GM06990 (cell line): Measurements from ENCODE around the gene RASSF3.
"Not testable (repeated sequence)": the region's sequence is repeated elsewhere in the genome, so short reads cannot be mapped to it uniquely, and the experiment has no call there.

ENCODE experiments used
- DNase-seq: peaks from one replicate; pipeline ENCODE4 v3.0.0-alpha.2; 2011; ENCODE audit not compliant: insufficient read length; ENCODE audit errors: extremely low read depth
- H3K27me3 ChIP-seq: replicated peaks from 2 replicates; pipeline ENCODE4 v1.6.0; 2011; ENCODE audit warnings: low read length; ENCODE audit not compliant: control insufficient read depth, insufficient read depth
- H3K36me3 ChIP-seq: 2 replicates; pipeline ENCODE4 v1.5.1; 2011; ENCODE audit warnings: low read length; ENCODE audit not compliant: control insufficient read depth, insufficient read depth
- H3K4me3 ChIP-seq: replicated peaks from 2 replicates; pipeline ENCODE4 v1.5.1; 2011; ENCODE audit warnings: low read depth, mild to moderate bottlenecking, control low read depth, low read length
- CTCF ChIP-seq: IDR thresholded peaks from 2 replicates; pipeline ENCODE4 v1.5.1; 2011; ENCODE audit warnings: low read length, control low read depth, mild to moderate bottlenecking, inconsistent platforms; ENCODE audit not compliant: insufficient read depth, poor library complexity, severe bottlenecking

Gene RASSF3

DNA sequence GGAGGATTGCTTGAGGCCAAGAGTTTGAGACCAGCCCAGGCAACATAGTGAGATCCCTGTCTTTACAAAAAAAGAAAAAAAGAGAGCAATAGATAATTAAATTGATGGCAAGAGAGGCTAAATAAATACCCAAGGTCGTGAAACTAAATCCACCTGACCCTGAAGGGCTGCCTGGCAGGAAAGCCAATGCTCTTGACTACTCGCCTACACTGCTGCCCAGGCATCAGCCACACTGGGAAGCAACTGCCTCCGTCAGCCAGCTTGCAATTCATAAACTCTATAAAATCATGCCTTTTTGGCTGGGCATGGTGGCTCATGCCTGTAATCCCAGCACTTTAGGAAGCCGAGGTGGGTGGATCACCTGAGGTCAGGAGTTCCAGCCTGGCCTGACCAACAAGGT lies 31.7 kb upstream of the RASSF3 start:
- Histone ChIP-seq H3K36me3 (no peaks in the 10 kb centered on the region), H3K27me3 (no peaks in the 10 kb centered on the region), H3K4me3 (no peak overlapping the region)
- no peak for TF ChIP-seq CTCF
- no peak for DNase-seq

DNA sequence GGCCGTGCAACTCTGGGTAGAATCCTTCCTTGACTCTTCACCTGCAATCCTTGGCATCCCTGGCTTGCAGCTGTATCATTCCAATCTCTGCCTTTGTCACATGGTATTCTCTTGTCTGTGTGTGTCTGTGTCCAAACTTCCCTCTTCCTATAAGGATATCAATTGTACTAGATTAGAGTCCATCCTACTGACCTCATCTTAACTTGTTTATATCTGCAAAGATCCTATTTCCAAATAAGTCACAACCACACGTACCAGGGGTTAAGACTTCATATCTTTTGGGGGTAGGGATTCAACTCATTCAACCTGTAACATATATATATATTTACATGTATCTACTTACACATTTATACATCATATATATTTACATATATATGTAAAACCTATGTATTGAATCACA lies 29.6 kb upstream of the RASSF3 start:
- Histone ChIP-seq H3K36me3 (no peaks in the 10 kb centered on the region), H3K27me3 (no peaks in the 10 kb centered on the region), H3K4me3 (no peak overlapping the region)
- TF ChIP-seq CTCF, result no peak
- no peak for DNase-seq

GRCh38 chr12:64582114-64582513 lies 28.2 kb upstream of the RASSF3 start:
- Histone ChIP-seq H3K4me3 (no peak overlapping the region), H3K27me3 (no peaks in the 10 kb centered on the region), H3K36me3 (no peaks in the 10 kb centered on the region)
- DNase-seq, result no peak
- TF ChIP-seq CTCF, result no peak

DNA sequence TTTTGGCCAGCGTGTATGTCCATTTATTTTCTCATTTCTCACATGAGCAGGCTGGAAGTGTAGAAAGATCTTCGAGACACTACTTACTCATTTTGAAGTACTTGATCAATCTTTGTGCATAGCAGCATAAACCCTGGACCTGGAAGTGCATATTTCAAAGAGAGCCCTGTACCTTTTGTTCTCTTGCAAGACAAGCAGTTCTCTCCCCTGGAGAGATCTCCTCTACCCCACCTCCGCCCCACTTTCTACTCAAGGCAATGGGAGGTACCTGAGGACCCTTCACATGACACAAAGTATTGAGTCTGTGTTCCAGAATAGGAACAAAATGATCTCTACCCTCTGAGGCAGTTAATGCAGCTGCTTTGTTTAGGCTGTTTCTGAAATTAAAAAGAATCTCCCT lies 27.4 kb upstream of the RASSF3 start:
- no peaks in the 10 kb centered on the region for H3K36me3 ChIP-seq
- no peak for DNase-seq
- no peak overlapping the region for H3K4me3 ChIP-seq
- TF ChIP-seq CTCF, result no peak
- H3K27me3 ChIP-seq, result no peaks in the 10 kb centered on the region

DNA sequence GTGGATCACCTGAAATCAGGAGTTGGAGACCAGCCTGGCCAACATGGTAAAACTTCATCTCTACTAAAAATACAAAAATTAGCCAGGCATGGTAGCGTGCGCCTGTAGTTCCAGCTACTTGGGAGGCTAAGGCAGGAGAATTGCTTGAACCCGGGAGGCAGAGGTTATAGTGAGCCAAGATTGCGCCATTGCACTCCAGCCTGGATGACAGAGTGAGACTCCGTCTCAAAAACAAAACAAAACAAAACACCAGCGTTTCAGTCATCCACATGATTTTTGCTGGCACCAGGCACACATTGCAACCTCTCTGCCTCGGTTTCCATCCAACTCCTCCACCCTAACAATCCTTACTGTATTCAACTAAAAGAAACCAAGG lies 26.9 kb upstream of the RASSF3 start:
- not testable (repeated sequence) for H3K36me3 ChIP-seq, DNase-seq, H3K4me3 ChIP-seq, H3K27me3 ChIP-seq

DNA sequence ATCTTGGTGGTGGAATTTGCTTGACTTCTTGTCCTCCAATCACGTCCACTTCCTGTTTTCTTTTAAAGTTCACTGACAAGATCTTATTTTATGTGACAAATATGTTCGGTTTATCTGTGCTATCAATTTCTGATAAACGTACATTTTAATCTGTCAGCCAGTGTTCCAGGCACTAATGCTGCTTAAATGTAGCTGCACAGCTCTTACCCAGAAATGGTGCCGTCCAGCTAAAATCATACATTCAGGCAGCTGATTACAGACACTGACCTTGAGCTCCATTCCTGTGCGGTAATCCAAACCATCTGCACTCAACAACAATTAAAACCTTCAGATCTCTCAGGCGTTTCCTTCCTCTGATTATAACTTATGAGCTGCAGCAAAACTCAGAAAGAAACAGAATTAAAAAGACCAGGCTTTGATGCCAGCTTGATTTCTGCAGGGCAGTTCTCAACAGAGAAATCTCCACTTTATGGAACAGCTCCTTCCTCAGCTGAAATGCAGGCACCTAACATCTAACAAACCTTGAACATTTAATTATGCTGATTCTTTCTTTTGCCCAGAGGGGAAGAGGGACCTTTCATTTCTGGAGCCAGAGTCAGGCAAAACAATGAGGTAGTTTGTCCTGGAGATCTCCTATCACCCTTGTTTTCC lies 26.4 kb upstream of the RASSF3 start:
- TF ChIP-seq CTCF, result no peak
- Histone ChIP-seq H3K4me3 (no peak overlapping the region), H3K27me3 (no peaks in the 10 kb centered on the region), H3K36me3 (no peaks in the 10 kb centered on the region)
- DNase-seq, result no peak
